HG02798 (cell line): Measurements from ENCODE around the gene GNG4.

ENCODE experiments used
- ATAC-seq: cut with Tn5 transposase; IDR thresholded peaks from one replicate; pipeline ENCODE4 v1.9.1; 2021; ENCODE audit warnings: mild to moderate bottlenecking; ENCODE audit not compliant: unreplicated experiment, poor library complexity

The GNG4 gene

GRCh38 chr1:235502601-235503402 is 146.8 kb downstream of the GNG4 start:
- ATAC-seq: no peak

- no peak for ATAC-seq
Observed at GRCh38 chr1:235500971-235501540, 148.5 kb downstream of the GNG4 start.
